ENCODE results near the gene SLAMF8.

- TF ChIP-seq EZH2phosphoT487 (conservative IDR thresholded peaks at IDR 0.05; ENCODE audit: low read length) (no peak), CTCF (IDR thresholded peaks at IDR 0.05; ENCODE audit: insufficient read depth, low read length, poor library complexity, severe bottlenecking) (no peak)
These were observed 29.9 kb downstream of the SLAMF8 start for GRCh38 chr1:159856576-159856975.
